HFF-Myc (cell line): ENCODE measurements around the gene LHFPL2.

ENCODE experiments used
- DNase-seq: peaks from one replicate; pipeline ENCODE4 v3.0.0-alpha.2; 2011; ENCODE audit warnings: low read depth; ENCODE audit errors: extremely low read depth
- H3K4me3 ChIP-seq: replicated peaks from 2 replicates; pipeline ENCODE4 v1.5.1; 2011; ENCODE audit warnings: low read depth, mild to moderate bottlenecking, control low read depth, low read length
- CTCF ChIP-seq: IDR thresholded peaks from 2 replicates; pipeline ENCODE4 v1.5.1; 2012; ENCODE audit warnings: mild to moderate bottlenecking, low read depth, low read length, control low read depth; ENCODE audit errors: missing control alignments

The LHFPL2 gene

GRCh38 chr5:78492224-78492623, 156.3 kb downstream of the LHFPL2 start:
- H3K4me3 ChIP-seq, result no peak overlapping the region
- TF ChIP-seq CTCF, result no peak
- no peak for DNase-seq

GRCh38 chr5:78490709-78491485, 157.7 kb downstream of the LHFPL2 start:
- TF ChIP-seq CTCF, result no peak
- H3K4me3 ChIP-seq, result no peak overlapping the region
- no peak for DNase-seq

GRCh38 chr5:78487846-78488245, 160.7 kb downstream of the LHFPL2 start:
- TF ChIP-seq CTCF, result no peak
- DNase-seq, result no peak
- no peak overlapping the region for H3K4me3 ChIP-seq

GRCh38 chr5:78486218-78486617, 162.4 kb downstream of the LHFPL2 start:
- H3K4me3 ChIP-seq, result no peak overlapping the region
- no peak for TF ChIP-seq CTCF
- no peak for DNase-seq

- no peak for TF ChIP-seq CTCF
- H3K4me3 ChIP-seq, result no peak overlapping the region
- no peak for DNase-seq
These were observed 164.6 kb downstream of the LHFPL2 start for GRCh38 chr5:78483809-78484521.

GRCh38 chr5:78482948-78483347, 165.6 kb downstream of the LHFPL2 start:
- DNase-seq, result no peak
- TF ChIP-seq CTCF, result no peak

GRCh38 chr5:78476795-78477194, 171.8 kb downstream of the LHFPL2 start:
- no peak overlapping the region for H3K4me3 ChIP-seq
- DNase-seq, result no peak
- no peak for TF ChIP-seq CTCF

More at GRCh38 chr5:78482948-78483347, 165.6 kb downstream of the LHFPL2 start:
- H3K4me3 ChIP-seq, result no peak overlapping the region
